DMS79 (cell line): ENCODE data around the gene ABLIM1.
"Not testable (repeated sequence)": the region's sequence is repeated elsewhere in the genome, so short reads cannot be mapped to it uniquely, and the experiment has no call there.

Source experiments
- DNase-seq: peaks from one replicate; lab custom pipeline; 2025; lab: John Stamatoyannopoulos, UW

The ABLIM1 gene

DNA sequence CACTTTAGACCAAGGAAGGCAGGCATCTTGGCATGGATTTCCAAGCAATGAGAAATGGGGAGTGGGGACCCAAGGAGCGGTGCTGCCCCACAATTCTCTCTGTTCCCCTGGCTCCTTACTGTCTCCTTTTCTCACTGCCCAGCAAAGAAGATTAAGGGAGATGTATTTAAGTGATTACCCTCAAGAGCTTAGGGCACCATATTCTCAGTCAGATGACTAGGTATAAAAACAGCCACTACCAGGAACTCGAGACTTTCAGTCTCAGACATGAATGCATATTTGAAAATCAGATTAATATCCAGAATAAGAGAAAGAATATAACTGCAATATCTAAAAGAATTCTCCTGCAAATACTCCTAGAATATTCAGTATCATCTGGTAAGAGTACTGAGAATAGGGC, at the start of gene ABLIM1:
Gene ABLIM1 (minus strand): TSS at position 101 of the 400 bp plus-strand sequence. CDS start 75 bp downstream, at position 26.
- DNase-seq: no peak

GRCh38 chr10:114706458-114707055, 48.5 kb upstream of the ABLIM1 start:
- DNase-seq: no peak

DNA sequence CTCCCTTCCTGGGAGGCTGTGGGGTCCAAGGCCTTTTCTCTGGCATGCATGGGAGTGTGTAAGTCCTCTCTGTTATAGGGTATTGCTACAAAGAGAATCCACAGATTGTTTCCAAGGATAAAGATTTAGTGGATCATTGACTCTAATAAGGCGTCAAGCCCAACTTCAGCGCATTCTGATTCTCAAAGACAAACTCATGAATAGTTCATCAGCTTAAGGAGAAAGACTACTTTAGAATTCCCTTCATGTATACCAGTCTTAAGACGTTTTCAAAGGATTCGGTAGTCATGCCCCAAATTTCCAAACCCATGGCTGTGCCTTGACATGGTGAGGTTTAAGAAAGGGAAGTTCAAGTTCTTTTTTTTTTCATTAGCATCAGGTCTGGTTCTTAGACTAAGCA, 46.6 kb upstream of the ABLIM1 start:
- DNase-seq: no peak

DNA sequence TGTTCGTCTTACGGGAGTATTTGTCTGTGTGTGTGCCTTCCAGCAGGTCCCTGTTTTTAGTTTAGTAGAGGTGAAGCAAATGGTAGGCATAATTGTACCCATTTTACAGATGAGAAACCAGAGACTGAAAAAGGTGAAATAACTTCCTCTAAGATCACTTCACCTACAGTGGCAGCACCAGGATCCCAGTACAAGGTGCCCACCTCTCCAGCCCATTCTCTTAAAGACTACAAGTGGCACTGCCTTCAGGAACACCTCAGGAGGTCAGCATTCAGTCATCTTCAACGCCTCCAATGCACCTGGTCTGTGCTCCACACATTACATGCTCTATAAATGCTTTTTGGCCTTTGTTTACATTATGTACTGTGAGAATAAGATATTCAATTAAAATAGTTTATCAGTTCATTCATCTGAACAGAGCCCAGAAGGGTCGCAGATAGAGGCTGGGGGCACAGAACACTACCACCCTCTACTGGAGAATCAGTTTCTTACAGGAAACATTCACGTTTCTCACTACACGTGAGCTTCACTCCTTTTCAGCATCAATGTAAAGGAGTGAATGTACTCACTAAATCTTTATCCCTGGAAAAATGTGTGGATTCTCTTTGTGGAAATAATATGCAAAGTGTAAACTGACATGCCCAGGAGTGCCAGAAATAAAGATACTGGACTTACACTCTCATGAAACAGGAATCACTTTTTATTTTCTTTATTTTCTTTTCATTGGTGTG, 45.5 kb upstream of the ABLIM1 start:
- no peak for DNase-seq

GRCh38 chr10:114698271-114699061, 40.4 kb upstream of the ABLIM1 start:
- DNase-seq: no peak

GRCh38 chr10:114697061-114697598, 39.1 kb upstream of the ABLIM1 start:
- no peak for DNase-seq

DNA sequence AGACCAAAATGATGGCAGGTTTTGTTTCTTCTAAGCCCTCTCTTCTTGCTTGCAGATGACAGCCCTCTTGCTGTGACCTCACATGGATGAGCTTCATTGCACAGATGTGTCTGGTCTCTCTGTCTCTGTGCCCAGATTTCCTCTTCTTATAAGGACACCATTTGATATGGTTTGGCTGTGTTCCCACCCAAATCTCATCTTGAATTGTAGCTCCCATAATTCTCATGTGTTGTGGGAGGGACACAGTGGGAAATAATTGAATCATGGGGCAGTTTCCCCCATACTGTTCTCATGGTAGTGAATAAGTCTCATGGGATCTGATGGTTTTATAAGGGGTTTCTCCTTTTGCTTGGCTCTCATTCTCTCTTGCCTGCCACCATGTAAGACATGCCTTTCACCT, 38.2 kb upstream of the ABLIM1 start:
- DNase-seq: not testable (repeated sequence)

- no peak for DNase-seq
Measured at GRCh38 chr10:114694752-114695151, 36.7 kb upstream of the ABLIM1 start.

DNA sequence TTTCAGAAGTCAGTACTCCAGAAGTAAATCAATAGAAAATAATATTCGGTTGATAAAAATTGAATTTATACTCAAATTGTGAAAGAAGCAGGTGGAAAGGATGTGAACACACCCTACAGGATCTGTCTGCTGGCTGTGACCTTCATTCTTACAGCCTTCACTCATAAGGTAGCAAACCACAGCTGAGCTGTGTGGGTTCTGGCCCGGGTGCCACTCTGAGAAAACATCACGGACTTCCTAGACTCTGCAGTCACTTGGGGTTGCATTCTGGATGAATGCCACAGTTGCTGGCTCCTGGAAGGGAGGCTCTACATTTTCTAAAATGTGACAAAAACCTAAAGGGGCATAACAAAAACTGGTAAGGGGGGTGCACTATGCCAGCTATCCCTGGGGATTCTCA, 36.0 kb upstream of the ABLIM1 start:
- DNase-seq: no peak

DNA sequence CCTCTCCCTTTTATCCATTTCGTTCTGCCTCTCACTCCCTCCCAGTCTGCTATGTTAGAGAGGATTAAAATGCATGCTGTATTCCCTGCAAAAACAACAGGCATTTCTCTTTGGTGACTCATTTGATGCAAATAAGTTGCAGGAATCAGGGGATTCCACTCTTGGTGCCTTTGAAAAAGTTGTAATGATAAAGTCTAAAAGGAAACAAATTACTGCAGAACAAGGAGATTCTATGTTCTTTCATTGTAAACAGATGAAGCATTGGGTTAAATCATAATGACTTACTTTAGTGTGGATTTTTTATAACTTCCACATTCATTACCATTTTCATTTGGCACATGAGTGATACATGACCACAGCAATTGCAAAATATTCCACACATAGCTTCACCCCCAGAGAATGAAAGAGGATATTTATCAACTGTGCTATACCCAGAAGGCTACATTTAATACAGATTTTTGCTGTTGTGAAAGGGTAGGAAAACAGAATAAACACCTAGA, 33.4 kb upstream of the ABLIM1 start:
- DNase-seq: no peak

- no peak for DNase-seq
Measured at GRCh38 chr10:114688786-114689185, 30.7 kb upstream of the ABLIM1 start.

- DNase-seq: no peak
Measured at GRCh38 chr10:114687459-114687858, 29.4 kb upstream of the ABLIM1 start.

GRCh38 chr10:114686013-114686412, 27.9 kb upstream of the ABLIM1 start:
- no peak for DNase-seq

GRCh38 chr10:114685456-114685855, 27.4 kb upstream of the ABLIM1 start:
- no peak for DNase-seq

- DNase-seq: no peak
Measured at GRCh38 chr10:114684822-114685209, 26.7 kb upstream of the ABLIM1 start.

GRCh38 chr10:114684084-114684821, 26.2 kb upstream of the ABLIM1 start:
- no peak for DNase-seq

DNA sequence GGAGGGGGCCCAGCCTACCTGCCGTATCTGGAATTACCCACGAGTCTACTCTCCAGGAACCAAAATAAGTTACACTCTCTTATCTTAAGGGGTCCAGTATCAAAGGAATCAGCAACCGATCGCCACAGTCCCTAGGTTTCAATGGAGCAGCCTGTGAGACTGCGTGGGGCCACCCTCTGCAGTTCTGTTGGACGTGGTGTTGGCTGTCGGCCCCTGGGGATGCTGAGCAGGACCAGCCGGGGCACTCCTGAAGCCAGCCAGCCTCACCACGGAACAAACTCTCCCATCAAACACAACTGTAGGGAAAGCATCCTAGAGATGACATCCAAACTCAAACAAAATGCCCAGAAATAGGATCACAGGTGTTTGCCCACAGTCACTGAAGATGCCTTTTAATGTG, 25.5 kb upstream of the ABLIM1 start:
- DNase-seq: no peak

DNA sequence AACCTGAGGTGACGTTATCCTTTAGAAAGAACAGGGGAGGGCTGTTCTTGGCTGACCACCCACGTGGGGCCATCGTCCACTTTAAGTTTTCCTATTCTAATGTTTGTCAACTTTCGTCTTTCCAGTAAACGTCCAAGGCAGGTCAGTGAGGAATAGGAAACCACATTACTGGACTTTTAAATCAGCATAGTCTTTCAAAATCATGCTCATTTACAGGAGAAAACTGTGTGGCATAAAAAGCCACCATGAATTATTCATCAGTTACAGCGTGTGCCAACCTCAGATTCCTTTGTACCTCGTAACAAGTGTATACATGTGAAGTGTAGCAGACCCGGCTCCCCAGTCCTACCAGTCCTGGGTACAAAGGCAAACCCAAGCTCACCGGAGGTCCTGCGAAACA, 25.1 kb upstream of the ABLIM1 start:
- DNase-seq: no peak

GRCh38 chr10:114682532-114682931, 24.5 kb upstream of the ABLIM1 start:
- DNase-seq: no peak

DNA sequence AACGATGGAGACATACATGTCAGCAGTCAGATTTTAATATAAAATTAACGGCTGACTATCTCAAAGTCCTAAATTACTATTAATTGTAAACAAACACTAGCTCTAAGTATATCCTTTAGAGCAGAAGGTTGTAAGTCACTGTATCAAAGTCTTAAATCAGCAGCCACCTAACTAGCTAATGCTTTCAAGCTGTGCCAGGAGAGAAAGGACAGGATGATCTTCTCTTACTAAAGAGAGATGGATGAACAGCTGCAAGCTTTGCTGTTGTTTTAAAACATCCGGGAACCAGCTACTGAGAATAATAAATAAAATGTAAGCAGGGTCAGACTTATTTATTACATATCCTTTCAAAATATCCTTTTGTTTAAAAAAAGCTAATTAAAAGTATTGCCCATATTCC, 24.0 kb upstream of the ABLIM1 start:
- DNase-seq: no peak

DNA sequence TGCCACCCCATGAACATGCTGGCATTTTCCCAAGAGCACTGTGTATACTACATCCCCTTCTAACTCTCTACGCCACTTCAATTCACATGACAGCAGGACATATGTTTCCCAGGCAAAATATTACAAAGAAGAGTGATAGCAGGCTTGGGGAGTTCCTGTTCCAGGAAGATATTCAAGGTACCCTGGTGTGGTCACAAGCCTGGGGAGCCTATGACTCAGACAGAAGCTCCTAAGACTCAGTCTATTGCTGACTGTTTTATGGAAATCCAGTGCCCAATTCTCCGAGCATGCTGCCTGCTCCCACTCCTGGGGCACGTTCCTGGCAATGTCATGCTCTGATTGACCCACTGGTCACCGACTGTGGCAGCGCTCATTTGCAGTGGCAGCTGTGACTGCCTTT, 23.5 kb upstream of the ABLIM1 start:
- no peak for DNase-seq

GRCh38 chr10:114680543-114681117, 22.6 kb upstream of the ABLIM1 start:
- DNase-seq: no peak
